HCT116 (cell line): ENCODE data around the gene VAV1. TPM values are rescaled to one million over a fixed set of nuclear protein-coding genes. Genes with fewer than 3 reads are reported as not detected.

Experiments used
- ATAC-seq: fragments of 200-7000 bp; cut with Tn5 transposase; 2 replicates; pipeline ENCODE4 v1.9.1; 2020; ENCODE audit warnings: mild to moderate bottlenecking, moderate library complexity
- BruUV-seq: library from RNA; stranded (reverse); fragments of 400-500 nt; replicated peaks from 2 replicates; lab custom pipeline; 2021; lab: Mats Ljungman, UMichigan
- CTCF ChIA-PET: fragments of 300-600 bp; sonication (Branson Sonifier 250); formaldehyde crosslinking; loops from one replicate; lab custom pipeline; 2021; ENCODE audit warnings: antibody characterized with exemption; lab: Charles Lee
- POLR2A ChIA-PET: fragments of 300-600, 350-600 bp; sonication (Branson Sonifier 250); formaldehyde crosslinking; loops from one replicate; lab custom pipeline; 2021; ENCODE audit warnings: antibody characterized with exemption; lab: Charles Lee
- RAD21 ChIA-PET, 2 experiments: fragments of 300-600 bp; sonication (Branson Sonifier 250); formaldehyde crosslinking; loops; one replicate each; lab custom pipeline; 2023; ENCODE audit warnings: low total read pairs in 2 of 2; ENCODE audit not compliant: uncharacterized antibody in 2 of 2, unreplicated experiment in 2 of 2, low non-redundant PET in 1 of 2; lab: Charles Lee
- DNase-seq: peaks from one replicate; pipeline ENCODE4 v3.0.0-alpha.2; 2010; ENCODE audit warnings: low read depth, low spot score
- H2AFZ ChIP-seq: fragments of 200-600 bp; shearing (Covaris generic), sonication (generic); 2 replicates; pipeline ENCODE4 v1.6.1; 2017; ENCODE audit warnings: low read depth, mixed run types, mixed read lengths, antibody characterized with exemption, low read length; ENCODE audit not compliant: poor library complexity, severe bottlenecking
- H3K27ac ChIP-seq: 2 replicates; pipeline ENCODE4 v1.5.1; 2012; ENCODE audit warnings: low read depth, low read length
- H3K27me3 ChIP-seq: fragments of 200-600 bp; sonication (generic); 2 replicates; pipeline ENCODE4 v1.6.1; 2016; ENCODE audit warnings: mixed run types, low read length, mixed read lengths; ENCODE audit not compliant: insufficient read depth
- H3K36me3 ChIP-seq, 2 experiments: fragments of 200-500 bp in 1 of 2; fragments of 200-600 bp in 1 of 2; sonication (Bioruptor generic) in 1 of 2; sonication (generic) in 1 of 2; 2 replicates each; pipeline versions ENCODE4 v1.5.1 to v1.6.1; 2014 to 2016; ENCODE audit warnings: low read length in 2 of 2, inconsistent platforms in 1 of 2, mixed read lengths in 1 of 2, mixed run types in 1 of 2; ENCODE audit not compliant: insufficient read depth in 2 of 2, control insufficient read depth in 1 of 2
- H3K4me1 ChIP-seq, 2 experiments: fragments of 200-600 bp in 1 of 2; sonication (generic) in 1 of 2; 2 replicates each; pipeline versions ENCODE4 v1.5.1 to v1.6.1; 2012 to 2017; ENCODE audit warnings: low read length in 2 of 2, inconsistent platforms in 1 of 2, mild to moderate bottlenecking in 1 of 2, mixed read lengths in 1 of 2, mixed run types in 1 of 2, moderate library complexity in 1 of 2; ENCODE audit not compliant: insufficient read depth in 2 of 2, control insufficient read depth in 1 of 2
- H3K4me2 ChIP-seq: fragments of 200-600 bp; sonication (generic); 2 replicates; pipeline ENCODE4 v1.6.1; 2017; ENCODE audit warnings: mixed run types, low read length, mixed read lengths
- H3K4me3 ChIP-seq, 2 experiments: fragments of 200-600 bp in 1 of 2; sonication (generic) in 1 of 2; replicated peaks in 1 of 2; 2 replicates each; pipeline ENCODE4 v1.5.1; 2011 to 2016; ENCODE audit warnings: low read length in 2 of 2, control low read depth in 1 of 2, low read depth in 1 of 2, mild to moderate bottlenecking in 1 of 2, mixed read lengths in 1 of 2, mixed run types in 1 of 2
- H3K79me2 ChIP-seq: fragments of 200-600 bp; sonication (generic); 2 replicates; pipeline ENCODE4 v1.6.1; 2017; ENCODE audit warnings: mild to moderate bottlenecking, mixed run types, low read length, moderate library complexity, mixed read lengths; ENCODE audit not compliant: insufficient read depth
- H3K9ac ChIP-seq: fragments of 200-600 bp; sonication (generic); 2 replicates; pipeline ENCODE4 v1.6.1; 2016; ENCODE audit warnings: low read length, mixed read lengths
- H3K9me2 ChIP-seq: fragments of 200-600 bp; sonication (generic), shearing (Covaris generic); 2 replicates; pipeline ENCODE4 v1.6.1; 2017; ENCODE audit warnings: mixed run types, mild to moderate bottlenecking, moderate library complexity; ENCODE audit not compliant: insufficient read depth
- H3K9me3 ChIP-seq, 2 experiments: fragments of 200-500 bp in 1 of 2; fragments of 200-600 bp in 1 of 2; sonication (Bioruptor generic) in 1 of 2; sonication (generic) in 1 of 2; 2 replicates each; pipeline ENCODE4 v1.6.1; 2014 to 2017; ENCODE audit warnings: low read length in 2 of 2, mixed read lengths in 2 of 2, inconsistent platforms in 1 of 2, low read depth in 1 of 2, mild to moderate bottlenecking in 1 of 2, mixed run types in 1 of 2, moderate library complexity in 1 of 2; ENCODE audit not compliant: control insufficient read depth in 1 of 2, insufficient read depth in 1 of 2
- H4K20me1 ChIP-seq: fragments of 200-600 bp; sonication (generic), shearing (Covaris generic); 2 replicates; pipeline ENCODE4 v1.6.1; 2017; ENCODE audit warnings: mixed run types, mild to moderate bottlenecking, moderate library complexity; ENCODE audit not compliant: insufficient read depth
- CEBPB ChIP-seq: IDR thresholded peaks from 2 replicates; pipeline ENCODE4 v1.6.1; 2012; ENCODE audit warnings: low read depth
- CTCF ChIP-seq, 3 experiments: fragments of 200-600 bp in 1 of 3; sonication (generic) in 1 of 3; IDR thresholded peaks in 2 of 3; conservative IDR thresholded peaks in 1 of 3; 2 replicates each; pipeline ENCODE4 v1.5.1; 2012 to 2017; ENCODE audit warnings: low read depth in 2 of 3, low read length in 2 of 3, antibody characterized with exemption in 1 of 3, borderline replicate concordance in 1 of 3, control low read depth in 1 of 3, mild to moderate bottlenecking in 1 of 3, mixed read lengths in 1 of 3, mixed run types in 1 of 3, moderate library complexity in 1 of 3; ENCODE audit not compliant: insufficient read depth in 1 of 3
- EZH2phosphoT487 ChIP-seq: fragments of 200-600 bp; IDR thresholded peaks from 2 replicates; pipeline ENCODE4 v1.6.1; 2018; ENCODE audit warnings: antibody characterized with exemption, borderline replicate concordance
- REST ChIP-seq: IDR thresholded peaks from 2 replicates; pipeline ENCODE4 v1.6.1; 2012; ENCODE audit warnings: low read depth
- intact Hi-C: fragments of 100-400 bp; cut with micrococcal nuclease; formaldehyde crosslinking; loops from 2 replicates; pipeline ENCODE4 v1.10.0; 2022
- total RNA-seq: library from RNA; stranded (reverse); gene quantifications from one replicate; pipeline ENCODE4 v1.2.1, GENCODE V29; 2021; ENCODE audit not compliant: unreplicated experiment

The VAV1 gene
- total RNA-seq, 1 experiment from 2014 or later: 20.6 TPM

- Histone ChIP-seq H3K27me3 (no peaks in the 10 kb centered on the region), H3K4me2 (peak overlapping the region; percentile 51), H3K4me1 (peaks cover 13 to 20% of the 10 kb centered on the region in 2 experiments; a peak in 3 of 4 replicates), H3K9me2 (no peaks in the 10 kb centered on the region), H3K27ac (no peak overlapping the region), H3K79me2 (no peaks in the 10 kb centered on the region), H4K20me1 (no peaks in the 10 kb centered on the region), H3K9me3 (no peaks in the 10 kb centered on the region), H3K36me3 (no peaks in the 10 kb centered on the region), H3K4me3 (no peak overlapping the region), H2AFZ (peak overlapping the region; percentile 58), H3K9ac (no peak overlapping the region)
- ChIA-PET POLR2A (no interaction called here), RAD21 (no interaction called here), CTCF (no interaction called here)
- ATAC-seq (no peak; the same call in 1 of the 2 replicates), DNase-seq (no peak)
- no TSS peak for BruUV-seq
- TF ChIP-seq EZH2phosphoT487 (no peak), CTCF (IDR thresholded peaks at IDR 0.05 in 2 of 3, conservative IDR thresholded peaks at IDR 0.05 in 1 of 3; ENCODE audit: borderline replicate concordance in 1 of 3, insufficient read depth in 1 of 3, low read depth in 2 of 3, low read length in 2 of 3) (no peak), CEBPB (peak; percentile 95), REST (no peak)
- intact Hi-C loops: no loop called here
Observed at GRCh38 chr19:6723108-6723618, 49.3 kb upstream of the VAV1 start.
